HPDE6-E6E7 (cell line): ENCODE measurements around the gene ACADS.

Experiments used
- DNase-seq: peaks from one replicate; pipeline ENCODE4 v3.0.0; 2011; ENCODE audit warnings: missing footprints; ENCODE audit errors: extremely low spot score

ACADS gene

GRCh38 chr12:120757949-120758348 lies 32.3 kb downstream of the ACADS start:
- no peak for DNase-seq

GRCh38 chr12:120758798-120759590 lies 33.4 kb downstream of the ACADS start:
- DNase-seq = no peak

- DNase-seq = no peak
Measured at GRCh38 chr12:120759591-120760348, 34.1 kb downstream of the ACADS start.

GRCh38 chr12:120760349-120761254 lies 35.0 kb downstream of the ACADS start:
- no peak for DNase-seq

GRCh38 chr12:120761519-120761934 lies 35.9 kb downstream of the ACADS start:
- DNase-seq = peak; percentile 75

- DNase-seq = no peak
Measured at GRCh38 chr12:120762086-120762485, 36.5 kb downstream of the ACADS start.

- no peak for DNase-seq
Measured at GRCh38 chr12:120763250-120763649, 37.6 kb downstream of the ACADS start.

- no peak for DNase-seq
Measured at GRCh38 chr12:120764816-120765215, 39.2 kb downstream of the ACADS start.

- DNase-seq = no peak
Measured at GRCh38 chr12:120766566-120766965, 40.9 kb downstream of the ACADS start.

GRCh38 chr12:120767071-120768024 lies 41.7 kb downstream of the ACADS start:
- no peak for DNase-seq

GRCh38 chr12:120771097-120771496 lies 45.5 kb downstream of the ACADS start:
- no peak for DNase-seq

GRCh38 chr12:120774169-120774916 lies 48.7 kb downstream of the ACADS start:
- DNase-seq = no peak

GRCh38 chr12:120775862-120776552 lies 50.4 kb downstream of the ACADS start:
- no peak for DNase-seq

GRCh38 chr12:120783197-120783596 lies 57.6 kb downstream of the ACADS start:
- peak; percentile 55 for DNase-seq

- DNase-seq = no peak
Measured at GRCh38 chr12:120784804-120785203, 59.2 kb downstream of the ACADS start.

GRCh38 chr12:120787889-120788288 lies 62.3 kb downstream of the ACADS start:
- no peak for DNase-seq
